ENCODE results near the gene CNBP. TPM values are rescaled to one million over a fixed set of nuclear protein-coding genes. Genes with fewer than 3 reads are reported as not detected.

Gene CNBP
- total RNA-seq, 1 donor from 2014 or later = 227 TPM

GRCh38 chr3:129180461-129180860 lies 3.2 kb downstream of the CNBP start:
- no peak for FAIRE-seq
- H3K9ac ChIP-seq (ENCODE audit: low read length) = peak overlapping the region; percentile 17
- peaks cover 23% of the 10 kb centered on the region for H3K4me1 Mint-ChIP-seq (ENCODE audit: low read depth, unreplicated experiment)

DNA sequence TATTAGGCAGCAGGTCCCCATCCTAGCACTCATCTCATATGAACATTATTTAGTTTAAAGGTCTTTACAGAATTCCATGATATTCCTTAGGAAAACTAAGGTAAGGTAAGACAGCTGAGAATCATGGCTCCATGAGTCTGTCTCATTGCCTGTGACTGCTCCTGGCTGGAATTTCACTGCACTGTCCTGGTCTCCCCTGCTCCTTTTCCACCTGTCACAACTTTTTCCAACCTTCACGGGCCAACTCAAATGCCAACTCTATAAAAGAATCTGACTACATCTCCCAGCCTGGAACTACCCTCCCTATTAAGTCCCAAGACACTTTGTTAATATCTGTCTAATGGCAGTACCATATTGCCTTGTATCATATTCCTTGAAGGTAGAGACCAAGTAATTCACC lies 7.6 kb downstream of the CNBP start:
- peaks cover 7% of the 10 kb centered on the region for H3K4me1 ChIP-seq (ENCODE audit: insufficient read depth, low read length)
- no peak overlapping the region for H3K4me2 ChIP-seq (ENCODE audit: low read length)
- Mint-ChIP-seq H3K4me1 (ENCODE audit: low read depth, unreplicated experiment) (peaks cover 27% of the 10 kb centered on the region), H3K36me3 (ENCODE audit: low read depth, unreplicated experiment) (no peaks in the 10 kb centered on the region), H3K27me3 (ENCODE audit: low read depth, unreplicated experiment) (no peaks in the 10 kb centered on the region), H3K4me3 (ENCODE audit: unreplicated experiment) (peak overlapping the region; percentile 25), H3K27ac (ENCODE audit: unreplicated experiment) (peak overlapping the region; percentile 3), H3K9me3 (ENCODE audit: unreplicated experiment) (no peaks in the 10 kb centered on the region)
- no peaks in the 10 kb centered on the region for H3K27me3 ChIP-seq (ENCODE audit: insufficient read depth, low read length)
- H3K27ac ChIP-seq (ENCODE audit: low read depth, low read length) = no peak overlapping the region
- H3K9me3 ChIP-seq (ENCODE audit: insufficient read depth, low read depth, low read length) = no peaks in the 10 kb centered on the region
- peaks cover 97% of the 10 kb centered on the region for H4K20me1 ChIP-seq (ENCODE audit: insufficient read depth, low read length)
- no peak overlapping the region for H3K9ac ChIP-seq (ENCODE audit: low read length)
- H3K4me3 ChIP-seq (ENCODE audit: insufficient read depth, low read depth, low read length) = no peak overlapping the region
- TF ChIP-seq EZH2 (IDR thresholded peaks at IDR 0.05; ENCODE audit: insufficient read depth, low read length) (no peak), CTCF (IDR thresholded peaks at IDR 0.05; ENCODE audit: insufficient read depth, low read depth, low read length) (no peak)
- peaks cover 100% of the 10 kb centered on the region for H3K79me2 ChIP-seq (ENCODE audit: insufficient read depth, low read length)
- H2AFZ ChIP-seq (ENCODE audit: low read depth, low read length) = no peak overlapping the region
- FAIRE-seq (no peak), DNase-seq (ENCODE audit: low read depth) (no peak)
- H3K36me3 ChIP-seq (ENCODE audit: insufficient read depth, low read length) = peaks cover 27% of the 10 kb centered on the region

More at GRCh38 chr3:129180461-129180860, 3.2 kb downstream of the CNBP start:
- Histone ChIP-seq H3K36me3 (ENCODE audit: insufficient read depth, low read length) (peaks cover 17% of the 10 kb centered on the region), H3K27ac (ENCODE audit: low read depth, low read length) (no peak overlapping the region), H4K20me1 (ENCODE audit: insufficient read depth, low read length) (peaks cover 74% of the 10 kb centered on the region), H3K27me3 (ENCODE audit: insufficient read depth, low read length) (no peaks in the 10 kb centered on the region), H3K4me2 (ENCODE audit: low read length) (peak overlapping the region; percentile 88), H3K4me3 (ENCODE audit: insufficient read depth, low read depth, low read length) (peak overlapping the region; percentile 15), H2AFZ (ENCODE audit: low read depth, low read length) (no peak overlapping the region), H3K9me3 (ENCODE audit: insufficient read depth, low read depth, low read length) (no peaks in the 10 kb centered on the region), H3K4me1 (ENCODE audit: insufficient read depth, low read length) (peaks cover 16% of the 10 kb centered on the region), H3K79me2 (ENCODE audit: insufficient read depth, low read length) (peaks cover 95% of the 10 kb centered on the region)
- H3K9me3 Mint-ChIP-seq (ENCODE audit: unreplicated experiment) = no peaks in the 10 kb centered on the region
- TF ChIP-seq CTCF (IDR thresholded peaks at IDR 0.05; ENCODE audit: insufficient read depth, low read depth, low read length) = no peak
- TF ChIP-seq EZH2 (IDR thresholded peaks at IDR 0.05; ENCODE audit: insufficient read depth, low read length) = no peak
- peak overlapping the region; percentile 3 for H3K27ac Mint-ChIP-seq (ENCODE audit: unreplicated experiment)
- no peaks in the 10 kb centered on the region for H3K36me3 Mint-ChIP-seq (ENCODE audit: low read depth, unreplicated experiment)
- peak overlapping the region; percentile 75 for H3K4me3 Mint-ChIP-seq (ENCODE audit: unreplicated experiment)
- no peak for DNase-seq (ENCODE audit: low read depth)
- H3K27me3 Mint-ChIP-seq (ENCODE audit: low read depth, unreplicated experiment) = no peaks in the 10 kb centered on the region

DNA sequence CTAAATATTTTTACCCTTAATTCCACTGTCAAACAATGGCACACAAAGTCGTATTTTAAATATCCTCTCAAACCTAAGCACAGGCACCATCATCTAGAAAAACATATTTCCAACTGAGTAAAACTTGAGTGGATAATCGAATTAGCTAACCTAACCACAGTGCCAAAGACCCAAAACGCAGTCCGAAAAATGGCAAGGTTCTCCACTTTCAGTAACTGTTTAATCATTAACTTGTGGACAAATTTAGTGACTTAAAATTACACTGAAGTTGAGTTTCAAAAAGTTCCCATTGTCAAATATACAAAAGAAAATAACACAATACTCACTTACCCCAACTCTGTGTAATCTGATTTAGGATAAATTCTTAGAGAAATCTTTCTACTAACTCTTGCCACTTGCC lies 10.0 kb downstream of the CNBP start:
- H3K9ac ChIP-seq (ENCODE audit: low read length) = no peak overlapping the region
- TF ChIP-seq EZH2 (IDR thresholded peaks at IDR 0.05; ENCODE audit: insufficient read depth, low read length) = no peak
- no peak for TF ChIP-seq CTCF (IDR thresholded peaks at IDR 0.05; ENCODE audit: insufficient read depth, low read depth, low read length)
- no peaks in the 10 kb centered on the region for H3K9me3 Mint-ChIP-seq (ENCODE audit: unreplicated experiment)
- no peaks in the 10 kb centered on the region for H3K4me1 ChIP-seq (ENCODE audit: insufficient read depth, low read length)
- no peaks in the 10 kb centered on the region for H3K9me3 ChIP-seq (ENCODE audit: insufficient read depth, low read depth, low read length)
- no peak overlapping the region for H3K27ac Mint-ChIP-seq (ENCODE audit: unreplicated experiment)
- peaks cover 8% of the 10 kb centered on the region for H3K36me3 Mint-ChIP-seq (ENCODE audit: low read depth, unreplicated experiment)
- no peak overlapping the region for H3K27ac ChIP-seq (ENCODE audit: low read depth, low read length)
- H3K27me3 Mint-ChIP-seq (ENCODE audit: low read depth, unreplicated experiment) = no peaks in the 10 kb centered on the region
- peaks cover 91% of the 10 kb centered on the region for H4K20me1 ChIP-seq (ENCODE audit: insufficient read depth, low read length)
- H2AFZ ChIP-seq (ENCODE audit: low read depth, low read length) = no peak overlapping the region
- peaks cover 15% of the 10 kb centered on the region for H3K4me1 Mint-ChIP-seq (ENCODE audit: low read depth, unreplicated experiment)
- H3K79me2 ChIP-seq (ENCODE audit: insufficient read depth, low read length) = peaks cover 93% of the 10 kb centered on the region
- no peak for DNase-seq (ENCODE audit: low read depth)
- H3K4me2 ChIP-seq (ENCODE audit: low read length) = no peak overlapping the region
- peaks cover 40% of the 10 kb centered on the region for H3K36me3 ChIP-seq (ENCODE audit: insufficient read depth, low read length)
- FAIRE-seq = no peak
- H3K27me3 ChIP-seq (ENCODE audit: insufficient read depth, low read length) = no peaks in the 10 kb centered on the region
- no peak overlapping the region for H3K4me3 ChIP-seq (ENCODE audit: insufficient read depth, low read depth, low read length)
- H3K4me3 Mint-ChIP-seq (ENCODE audit: unreplicated experiment) = no peak overlapping the region
